GM21786 (cell line): ENCODE measurements around the gene CCDC152.
"Not testable (repeated sequence)": the region's sequence is repeated elsewhere in the genome, so short reads cannot be mapped to it uniquely, and the experiment has no call there.

Experiments
- ATAC-seq: cut with Tn5 transposase; IDR thresholded peaks from one replicate; pipeline ENCODE4 v1.9.1; 2021; ENCODE audit not compliant: unreplicated experiment

CCDC152 gene

DNA sequence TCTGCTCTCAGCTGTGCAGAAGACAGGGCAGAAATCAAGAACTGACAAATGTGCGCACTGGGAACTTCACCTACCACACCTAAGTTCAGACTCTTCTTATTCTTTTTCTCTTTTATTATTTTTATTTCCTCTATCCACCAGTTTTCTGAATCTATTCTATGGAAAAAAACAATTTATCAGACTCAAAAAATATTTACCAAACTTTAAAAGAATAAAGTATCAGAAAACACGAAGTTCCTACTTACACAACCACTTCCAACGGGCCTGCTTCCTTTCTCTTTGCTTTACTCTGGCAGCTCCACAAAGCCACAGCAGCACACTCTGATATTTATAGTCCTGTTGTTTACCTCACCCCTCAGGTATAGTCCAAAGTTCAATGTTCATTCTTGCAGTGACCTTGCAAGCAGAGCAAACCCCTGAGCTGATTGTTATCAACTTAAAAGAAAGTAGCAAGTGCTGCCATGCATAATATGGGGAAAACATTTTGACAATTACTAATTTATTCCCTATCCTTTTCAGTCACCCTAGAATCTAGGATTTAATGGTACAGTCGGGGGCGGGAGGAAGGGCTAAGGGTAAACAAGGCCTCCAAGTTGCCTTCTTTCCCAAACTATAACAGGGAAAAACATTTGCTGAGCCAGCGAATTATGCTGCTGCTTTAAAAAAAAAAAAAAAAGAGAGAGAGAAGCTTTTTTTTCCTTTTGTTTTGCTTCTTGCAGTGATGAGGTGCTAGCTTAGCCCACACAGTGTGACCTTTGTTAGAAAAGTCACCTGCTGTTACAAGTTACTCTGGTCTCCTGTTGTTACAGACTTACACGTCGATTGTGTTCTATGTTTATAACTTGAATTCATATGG is 55.2 kb downstream of the CCDC152 start, which contains the start of gene SELENOP:
TSS of gene SELENOP (minus strand) at position 302 of the 856 bp plus-strand sequence. CDS start 3,539 bp downstream, outside the sequence.
- peak; percentile 62 for ATAC-seq

- no peak for ATAC-seq
Measured at GRCh38 chr5:42812620-42813019, 56.0 kb downstream of the CCDC152 start.

GRCh38 chr5:42813533-42813932 is 56.9 kb downstream of the CCDC152 start:
- ATAC-seq = no peak

DNA sequence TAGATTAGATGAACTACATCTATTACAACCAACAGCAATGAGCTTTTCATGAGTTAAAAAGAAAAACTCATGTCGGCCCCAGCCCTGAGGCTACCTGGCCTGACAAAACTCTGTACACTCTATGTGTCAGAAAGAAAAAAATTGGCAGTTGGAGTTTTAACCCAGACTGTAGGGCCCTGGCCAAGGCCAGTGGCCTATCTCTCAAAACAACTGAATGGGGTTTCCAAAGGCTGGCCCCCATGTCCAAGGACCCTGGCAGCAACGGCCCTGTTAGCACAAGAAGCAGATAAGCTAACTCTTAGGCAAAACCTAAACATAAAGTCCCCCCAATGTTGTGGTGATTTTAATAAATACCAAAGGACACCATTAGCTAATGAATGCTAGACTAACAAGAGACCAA is 59.9 kb downstream of the CCDC152 start:
- ATAC-seq = not testable (repeated sequence)

DNA sequence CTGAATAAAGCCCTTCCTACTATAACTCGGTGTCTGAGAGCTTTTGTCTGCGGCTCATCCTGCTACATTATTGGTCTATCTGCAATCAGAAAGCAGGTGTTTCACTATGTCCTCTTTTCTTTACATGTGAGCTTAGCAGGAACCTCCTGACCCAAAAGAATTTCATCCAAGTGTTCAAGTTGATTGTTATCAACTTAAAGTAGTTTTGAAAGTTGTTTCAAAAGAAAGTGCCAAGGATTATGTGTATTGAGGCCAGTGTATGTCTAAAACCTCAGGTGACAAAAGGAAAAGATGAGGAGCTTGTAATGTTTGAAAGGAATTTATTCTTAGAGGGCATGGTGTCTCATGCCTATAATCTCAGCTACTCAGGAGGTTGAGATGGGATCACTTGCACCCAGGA is 63.1 kb downstream of the CCDC152 start:
- ATAC-seq = no peak

GRCh38 chr5:42822548-42822947 is 65.9 kb downstream of the CCDC152 start:
- ATAC-seq = no peak

- no peak for ATAC-seq
Measured at GRCh38 chr5:42824347-42824976, 67.8 kb downstream of the CCDC152 start.

GRCh38 chr5:42825422-42826148 is 69.0 kb downstream of the CCDC152 start:
- ATAC-seq = no peak

GRCh38 chr5:42826757-42827515 is 70.3 kb downstream of the CCDC152 start:
- no peak for ATAC-seq

GRCh38 chr5:42828671-42829070 is 72.1 kb downstream of the CCDC152 start:
- ATAC-seq = no peak

DNA sequence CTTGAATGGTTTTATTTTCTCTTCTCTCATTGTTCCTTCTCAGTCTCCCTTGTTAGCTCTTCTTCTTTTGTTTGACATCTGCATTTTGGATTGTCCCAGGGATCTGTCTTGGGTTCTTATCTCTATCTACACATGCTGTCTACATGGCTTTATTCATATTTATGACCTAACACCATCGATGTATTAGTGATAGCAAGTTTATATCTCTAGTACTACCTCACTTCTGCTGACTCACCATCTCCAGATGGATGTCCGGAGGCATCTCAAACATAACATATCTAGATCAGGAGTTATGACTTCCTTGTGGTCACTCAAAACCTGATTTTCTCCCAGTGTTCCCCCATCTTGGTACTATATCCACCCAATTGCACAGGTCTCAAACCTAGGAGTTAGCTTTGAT is 74.3 kb downstream of the CCDC152 start:
- ATAC-seq = no peak

DNA sequence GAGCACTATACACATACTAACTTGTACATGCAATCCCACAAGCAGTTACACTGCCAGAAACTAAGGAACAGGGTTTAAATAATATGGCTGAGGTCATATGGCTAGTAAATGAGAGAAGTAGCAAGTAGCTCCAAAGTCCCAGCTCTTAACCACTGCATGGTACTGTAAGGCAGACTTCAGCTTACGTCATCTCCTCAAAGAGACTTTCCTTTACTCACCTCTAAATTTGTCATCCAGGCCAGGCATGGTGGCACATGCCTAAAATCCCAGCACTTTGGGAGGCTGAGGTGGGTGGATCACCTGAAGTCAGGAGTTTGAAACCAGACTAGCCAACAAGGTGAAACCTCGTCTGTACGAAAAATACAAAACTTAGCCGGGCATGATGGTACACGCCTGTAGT is 75.4 kb downstream of the CCDC152 start:
- no peak for ATAC-seq

DNA sequence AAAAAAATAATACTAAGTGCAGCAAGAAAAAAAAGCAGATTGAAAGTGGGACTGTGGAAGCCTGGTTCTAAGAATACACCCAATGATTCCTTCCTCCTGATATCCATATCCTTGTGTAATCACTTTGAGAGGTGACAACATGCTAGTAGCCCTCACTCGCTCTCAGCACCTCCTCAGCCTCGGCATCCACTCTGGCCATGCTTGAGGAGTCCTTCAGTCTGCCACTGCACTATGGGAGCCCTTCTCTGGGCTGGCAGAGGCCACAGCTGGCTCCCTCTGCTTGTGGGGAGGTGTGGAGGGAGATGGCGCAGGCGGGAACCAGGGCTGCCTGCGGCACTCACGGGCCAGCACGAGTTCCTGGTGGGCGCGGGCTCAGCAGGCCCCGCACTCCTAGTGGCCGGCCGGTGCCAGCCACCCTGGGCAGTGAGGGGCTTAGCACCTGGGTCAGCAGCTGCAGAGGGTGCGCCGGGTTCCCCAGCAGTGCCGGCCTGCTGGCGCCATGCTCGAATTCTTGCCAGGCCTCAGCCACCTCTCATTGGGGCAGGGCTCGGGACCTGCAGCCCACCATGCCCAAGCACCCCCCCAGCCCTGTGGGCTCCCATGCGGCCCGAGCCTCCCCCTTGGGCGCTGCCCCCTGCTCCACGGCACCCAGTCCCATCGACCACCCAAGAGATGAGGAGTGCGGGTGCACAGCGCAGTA is 79.6 kb downstream of the CCDC152 start:
- no peak for ATAC-seq

- no peak for ATAC-seq
Measured at GRCh38 chr5:42837601-42838000, 81.0 kb downstream of the CCDC152 start.

DNA sequence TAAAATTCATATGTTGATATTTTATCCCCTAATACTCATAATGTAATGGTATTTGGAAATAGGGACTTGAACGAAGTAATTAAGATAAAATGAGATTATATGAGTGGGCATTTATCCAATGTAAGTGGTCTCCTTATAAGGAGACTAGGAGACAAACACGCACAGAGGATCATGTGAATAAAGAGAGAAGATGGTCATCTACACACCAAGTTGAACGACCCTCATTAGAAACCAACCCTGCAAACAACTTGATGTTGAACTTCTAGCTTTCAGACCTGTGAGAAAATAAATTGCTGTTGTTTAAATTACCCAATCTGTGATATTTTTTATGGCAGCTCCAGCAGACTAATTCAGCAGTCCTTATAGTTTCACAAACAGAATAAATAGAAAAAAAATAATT is 82.6 kb downstream of the CCDC152 start:
- ATAC-seq = no peak

DNA sequence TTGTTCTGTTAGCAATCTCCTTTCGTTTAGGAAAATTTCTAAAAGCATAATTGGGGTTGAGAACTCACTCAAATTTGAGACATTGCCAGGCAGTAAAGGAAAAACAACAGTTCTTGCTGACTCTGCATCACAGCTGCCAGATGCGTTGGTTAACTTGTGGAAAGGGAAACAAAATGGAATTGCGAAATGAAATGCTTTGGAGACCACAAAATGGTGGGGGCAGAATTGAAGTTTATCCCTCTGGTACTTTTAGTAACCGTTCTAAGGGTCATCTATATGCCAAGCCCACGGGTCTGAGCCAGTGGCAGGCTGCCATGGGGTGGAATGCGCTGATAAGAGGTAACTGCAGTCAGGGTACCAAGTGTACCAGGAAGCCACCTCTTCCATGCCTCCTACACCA is 83.7 kb downstream of the CCDC152 start:
- ATAC-seq = no peak

DNA sequence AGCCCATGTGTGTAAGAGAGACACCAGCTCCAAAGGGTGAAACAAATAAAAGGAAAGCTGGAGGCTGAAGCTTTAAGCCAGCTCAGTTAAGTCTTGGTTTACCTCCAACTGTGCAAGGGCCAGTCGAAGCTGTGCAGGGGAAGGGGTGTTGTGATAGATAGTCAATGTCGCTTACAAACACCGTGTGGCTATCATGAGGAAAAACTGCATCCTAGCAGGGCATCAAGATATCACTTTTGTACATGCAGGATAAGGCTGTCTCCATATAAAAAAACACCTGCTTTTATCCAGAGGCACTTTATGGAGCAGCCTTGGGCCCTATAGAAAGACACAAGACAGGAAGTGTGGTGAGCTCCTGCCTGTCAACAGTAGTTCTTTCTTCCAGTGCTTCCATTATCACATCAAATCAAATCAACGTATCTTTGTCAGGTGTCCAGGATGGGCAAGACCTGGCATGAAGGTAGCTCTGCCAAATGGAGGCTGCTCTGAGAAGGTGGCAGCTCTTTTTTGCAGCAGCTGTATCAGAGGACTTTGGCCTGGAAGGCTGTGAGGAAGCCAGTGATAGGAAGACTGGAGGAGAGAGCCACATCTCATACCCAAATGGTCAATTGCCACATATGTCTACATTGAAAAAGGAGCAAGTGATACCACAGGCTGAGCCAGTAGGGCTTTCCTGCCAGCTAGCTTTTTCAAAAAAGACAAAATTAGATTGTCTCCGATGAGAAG is 84.4 kb downstream of the CCDC152 start:
- ATAC-seq = no peak

DNA sequence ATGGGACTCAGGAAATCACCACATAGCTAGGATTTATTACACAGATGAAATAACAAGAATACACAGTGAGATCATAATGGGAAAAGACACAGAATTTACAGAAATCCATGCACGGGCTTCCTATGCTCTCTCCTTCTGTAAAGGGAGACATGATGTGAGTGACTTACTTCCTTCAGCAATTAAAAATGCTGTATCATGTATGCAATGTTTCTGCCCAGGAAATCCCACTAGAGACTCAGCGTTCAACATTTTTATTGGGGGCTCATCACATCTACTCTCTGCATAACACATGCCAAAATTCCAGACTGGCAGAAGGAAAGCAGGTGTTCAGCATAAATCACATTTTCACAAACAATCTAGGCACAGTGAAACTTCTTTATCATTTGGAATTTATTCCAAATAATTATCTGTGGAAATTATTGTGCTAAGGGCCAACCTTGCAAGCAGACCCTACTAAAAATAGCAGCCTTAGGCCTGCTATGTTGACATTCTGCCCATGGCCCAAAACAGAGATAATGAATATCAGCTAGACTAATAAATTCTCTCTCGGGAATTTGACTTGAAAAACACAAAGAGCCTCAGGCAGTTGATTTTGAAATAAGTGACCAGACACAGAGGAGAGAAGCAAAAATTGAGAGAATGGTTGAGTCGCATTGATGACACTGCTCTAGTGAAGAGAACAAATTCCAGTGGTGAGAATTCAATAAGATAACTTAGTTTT is 86.5 kb downstream of the CCDC152 start:
- no peak for ATAC-seq

DNA sequence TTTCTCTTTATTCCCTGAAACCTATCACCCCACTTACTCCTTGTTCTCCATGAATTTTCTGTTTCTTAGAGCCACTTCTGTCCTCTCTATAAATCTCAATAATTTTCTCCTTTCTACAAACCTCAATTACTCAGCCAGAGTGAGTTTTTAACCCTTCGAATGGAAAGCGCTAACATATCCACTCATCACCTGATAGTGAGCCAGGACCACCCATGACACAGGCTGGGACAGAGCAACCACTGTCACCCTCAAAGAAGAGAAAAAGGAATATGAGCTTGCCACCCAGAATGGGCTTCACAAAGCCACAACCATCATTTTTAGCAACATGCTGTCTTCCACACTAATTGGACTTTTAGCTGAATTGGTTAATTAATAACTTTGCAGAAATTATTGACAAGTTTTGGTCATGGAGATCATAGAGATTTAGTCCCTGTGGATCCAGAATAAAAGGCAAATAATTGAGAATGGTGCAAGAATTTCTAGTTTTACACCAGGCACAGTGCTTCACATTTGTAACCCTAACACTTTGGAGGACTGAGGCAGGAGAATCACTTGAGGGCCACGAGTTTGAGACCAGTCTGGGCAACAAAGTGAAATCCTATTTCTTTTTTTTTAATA is 87.2 kb downstream of the CCDC152 start:
- ATAC-seq = no peak
